Stimulated activated CD8-positive, alpha-beta memory T cell treated with anti-CD3 and anti-CD28 coated beads, Interleukin-2, amount 100 ng/mL, for 1 hour (primary cell): ENCODE measurements around the gene IRF2BP1.
"Not testable (repeated sequence)": the region's sequence is repeated elsewhere in the genome, so short reads cannot be mapped to it uniquely, and the experiment has no call there.

Experiments
- DNase-seq, 2 donors: peaks; one replicate each; pipeline ENCODE4 v3.0.0-alpha.2; 2020; ENCODE audit warnings: low read depth in 2 of 2

Gene IRF2BP1

DNA sequence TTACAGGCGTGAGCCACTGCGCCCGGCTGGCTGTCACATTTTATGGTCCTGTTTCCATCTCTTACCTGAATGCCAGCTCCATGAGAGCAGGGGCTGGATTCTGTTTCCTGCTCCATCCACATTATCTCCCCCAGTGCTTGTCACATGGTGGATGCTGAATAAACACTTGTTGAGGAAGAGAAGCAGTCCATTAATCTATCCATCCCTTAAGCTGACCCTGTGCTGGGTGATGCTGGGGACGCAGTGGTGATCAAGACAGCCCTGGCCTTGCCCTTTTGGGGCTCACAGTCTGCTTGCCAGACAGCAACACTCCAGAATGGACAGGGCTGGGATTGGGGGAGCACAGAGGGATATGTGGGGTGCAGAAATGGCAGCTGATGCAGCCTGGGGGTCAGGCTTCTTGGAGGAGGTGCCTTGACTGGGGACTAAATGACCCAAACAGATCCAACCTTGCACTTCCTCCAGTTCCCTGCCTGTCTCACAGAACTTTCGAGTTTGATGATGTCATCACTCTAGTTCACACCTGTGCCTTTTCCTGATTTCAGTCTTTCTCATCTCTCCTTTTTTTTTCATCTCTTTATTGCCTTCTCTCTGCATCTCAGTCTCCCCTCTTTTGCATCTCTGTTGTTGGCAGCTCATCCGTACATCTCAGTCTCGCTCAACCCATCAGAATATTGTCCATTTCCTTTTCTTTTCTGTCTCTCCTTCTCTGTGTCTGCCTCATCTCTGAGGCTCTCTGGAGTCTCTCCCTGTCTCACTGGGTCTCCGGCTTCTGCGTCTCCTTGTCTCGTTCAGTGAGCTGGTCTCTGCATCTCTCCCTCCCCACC is 4.6 kb downstream of the IRF2BP1 start:
- DNase-seq: no peak

DNA sequence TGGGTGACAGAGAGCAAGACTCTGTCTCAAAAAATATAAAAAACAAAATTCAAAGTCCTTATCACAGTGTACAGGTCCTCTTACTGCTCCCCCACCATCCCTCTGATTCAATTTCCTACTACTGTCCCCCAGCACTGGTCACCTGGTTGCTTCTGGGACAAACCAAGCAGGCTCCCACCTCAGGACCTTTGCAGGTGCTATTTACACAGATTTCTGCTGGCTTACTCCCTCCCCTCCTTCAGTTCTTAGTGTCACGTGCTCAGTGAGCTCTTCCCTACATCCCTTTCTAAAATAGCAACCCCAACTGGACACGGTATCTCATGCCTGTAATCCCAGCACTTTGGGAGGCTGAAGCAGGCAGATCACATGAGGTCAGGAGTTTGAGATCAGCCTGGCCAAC is 6.0 kb downstream of the IRF2BP1 start:
- no peak for DNase-seq

DNA sequence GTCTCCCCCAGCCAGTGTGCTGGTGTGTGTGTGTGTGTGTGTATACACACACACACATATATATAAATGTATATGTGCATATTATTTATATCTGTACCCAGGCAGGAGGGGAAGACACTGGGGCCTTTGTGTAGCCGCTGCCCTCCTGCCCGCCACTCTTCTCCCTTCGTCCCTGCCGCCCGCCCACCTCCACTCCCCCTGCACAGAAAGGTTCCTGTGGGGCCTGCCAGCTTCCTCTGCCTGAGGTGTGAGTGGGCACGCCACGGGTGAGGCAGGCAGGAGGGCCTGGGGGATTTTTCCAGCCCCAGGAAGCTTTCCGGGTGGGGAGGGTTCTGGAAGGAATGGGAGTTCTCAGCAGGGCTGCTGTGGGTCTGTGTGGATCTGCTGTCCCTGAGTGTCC is 6.9 kb downstream of the IRF2BP1 start:
- no peak for DNase-seq

GRCh38 chr19:45878043-45878794 is 7.7 kb downstream of the IRF2BP1 start:
- no peak for DNase-seq

- no peak for DNase-seq
Observed at GRCh38 chr19:45876411-45877197, 9.3 kb downstream of the IRF2BP1 start.

DNA sequence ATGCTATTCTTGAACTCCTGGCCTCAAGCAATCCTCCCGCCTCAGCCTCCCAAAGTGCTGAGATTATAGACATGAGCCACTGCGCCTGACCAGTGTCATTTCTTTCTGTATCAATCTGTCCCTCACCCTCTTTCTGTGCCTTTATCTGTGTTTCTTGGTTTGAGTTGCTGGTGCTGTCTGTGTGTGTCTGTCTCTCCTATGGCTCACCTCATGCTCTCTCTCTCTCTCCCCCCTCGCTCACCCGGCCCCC is 9.9 kb downstream of the IRF2BP1 start:
- DNase-seq: no peak

DNA sequence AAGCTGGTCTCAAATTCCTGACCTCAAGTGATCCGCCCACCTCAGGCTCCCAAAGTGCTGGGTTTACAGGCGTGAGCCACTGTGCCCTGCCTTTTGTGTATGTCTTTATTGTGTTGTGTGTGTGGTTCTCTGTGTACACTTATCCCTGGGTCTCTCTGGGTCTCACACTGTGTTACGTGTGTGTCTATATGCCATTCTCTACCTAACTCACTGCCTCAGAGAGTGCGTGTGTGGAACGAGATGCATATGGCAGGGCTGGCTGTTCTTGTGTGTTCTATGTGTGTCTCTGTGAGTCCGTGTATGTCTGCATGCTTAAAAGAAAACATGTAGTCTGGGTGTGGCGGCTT is 11.3 kb downstream of the IRF2BP1 start:
- no peak for DNase-seq

DNA sequence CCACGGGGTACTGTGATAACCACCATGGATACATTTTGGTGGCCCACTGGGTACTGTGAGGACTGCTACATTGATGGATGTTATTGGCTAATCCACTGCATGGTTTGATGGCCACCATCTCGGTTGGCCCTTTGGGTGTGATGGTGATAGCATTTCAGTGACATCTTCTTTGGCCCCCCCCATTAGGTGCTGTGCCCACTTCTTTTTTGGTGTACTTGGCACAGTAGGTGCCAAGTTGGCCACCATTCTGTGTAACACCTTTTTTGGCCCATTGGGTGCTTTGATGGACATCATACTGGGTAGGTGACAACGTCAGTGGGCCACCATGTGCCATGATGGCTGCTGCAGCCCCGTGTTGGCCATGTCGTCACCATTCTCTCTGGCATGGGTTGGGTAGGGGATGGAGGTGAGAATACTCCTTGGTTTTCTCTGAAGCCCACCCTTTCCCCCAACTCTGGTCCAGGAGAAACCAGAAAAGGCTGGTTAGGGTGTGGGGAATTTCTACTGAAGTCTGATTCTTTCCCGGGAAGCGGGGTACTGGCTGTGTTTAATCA is 12.6 kb downstream of the IRF2BP1 start:
- no peak for DNase-seq

DNA sequence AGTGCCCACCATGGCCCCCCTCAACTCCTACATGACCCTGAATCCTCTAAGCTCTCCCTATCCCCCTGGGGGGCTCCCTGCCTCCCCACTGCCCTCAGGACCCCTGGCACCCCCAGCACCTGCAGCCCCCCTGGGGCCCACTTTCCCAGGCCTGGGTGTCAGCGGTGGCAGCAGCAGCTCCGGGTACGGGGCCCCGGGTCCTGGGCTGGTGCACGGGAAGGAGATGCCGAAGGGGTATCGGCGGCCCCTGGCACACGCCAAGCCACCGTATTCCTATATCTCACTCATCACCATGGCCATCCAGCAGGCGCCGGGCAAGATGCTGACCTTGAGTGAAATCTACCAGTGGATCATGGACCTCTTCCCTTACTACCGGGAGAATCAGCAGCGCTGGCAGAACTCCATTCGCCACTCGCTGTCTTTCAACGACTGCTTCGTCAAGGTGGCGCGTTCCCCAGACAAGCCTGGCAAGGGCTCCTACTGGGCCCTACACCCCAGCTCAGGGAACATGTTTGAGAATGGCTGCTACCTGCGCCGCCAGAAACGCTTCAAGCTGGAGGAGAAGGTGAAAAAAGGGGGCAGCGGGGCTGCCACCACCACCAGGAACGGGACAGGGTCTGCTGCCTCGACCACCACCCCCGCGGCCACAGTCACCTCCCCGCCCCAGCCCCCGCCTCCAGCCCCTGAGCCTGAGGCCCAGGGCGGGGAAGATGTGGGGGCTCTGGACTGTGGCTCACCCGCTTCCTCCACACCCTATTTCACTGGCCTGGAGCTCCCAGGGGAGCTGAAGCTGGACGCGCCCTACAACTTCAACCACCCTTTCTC is 13.6 kb downstream of the IRF2BP1 start:
- no peak for DNase-seq

GRCh38 chr19:45870798-45871197 is 15.1 kb downstream of the IRF2BP1 start:
- DNase-seq: no peak

DNA sequence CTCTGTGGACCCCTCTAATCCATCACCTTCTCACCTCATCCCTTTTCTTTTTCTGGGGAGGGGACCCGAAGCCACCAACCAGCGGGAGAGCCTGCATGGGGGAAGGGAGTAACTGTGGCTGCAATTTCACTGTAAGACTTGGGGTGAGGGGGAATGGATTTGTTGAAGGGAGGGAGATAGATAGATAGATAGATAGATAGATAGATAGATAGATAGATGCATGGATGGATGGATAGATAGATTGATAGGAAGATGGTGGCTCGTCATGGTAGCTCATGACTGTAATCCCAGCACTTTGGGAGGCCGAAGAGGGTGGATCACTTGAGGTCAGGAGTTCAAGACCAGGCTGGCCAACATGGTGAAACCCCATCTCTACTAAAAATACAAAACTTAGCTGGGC is 18.7 kb downstream of the IRF2BP1 start:
- not testable (repeated sequence) for DNase-seq

DNA sequence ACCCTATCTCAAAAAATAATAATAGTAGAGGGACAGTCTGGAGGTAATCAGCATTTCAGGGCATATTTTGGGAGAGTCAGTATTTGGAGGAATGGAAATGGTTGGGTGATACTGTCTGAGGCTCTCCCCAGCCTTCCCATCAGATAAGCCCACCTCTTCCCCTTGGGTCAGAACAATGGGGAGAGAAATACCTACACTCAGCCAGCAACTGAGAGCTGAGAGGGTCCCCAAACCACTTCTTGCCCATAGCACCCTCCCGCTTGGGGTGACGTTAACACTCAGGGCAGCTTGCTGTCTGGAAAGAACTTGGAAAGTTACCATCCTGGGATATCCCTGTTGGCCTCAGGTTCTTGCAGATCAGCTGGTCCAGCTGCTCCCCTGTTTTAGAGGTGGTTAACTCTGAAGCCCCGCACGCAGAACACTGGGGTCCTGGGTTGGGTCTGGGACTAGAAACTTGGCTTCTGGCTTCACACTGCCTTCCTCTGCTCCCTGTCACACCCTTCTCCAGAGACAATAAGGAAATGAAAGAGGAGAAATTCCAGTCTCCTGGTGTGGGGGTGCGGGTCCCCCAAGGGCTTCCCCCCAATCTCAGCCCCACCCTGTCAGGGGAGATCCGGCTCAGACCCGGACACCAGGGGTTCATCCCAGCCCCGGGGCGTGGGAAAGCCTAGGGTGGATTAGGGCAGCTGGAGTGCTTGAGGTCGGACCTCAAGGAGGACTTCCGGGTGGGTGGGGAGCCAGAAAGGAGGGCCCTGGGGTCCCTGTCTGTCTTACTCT is 19.4 kb downstream of the IRF2BP1 start:
- DNase-seq: no peak

- no peak for DNase-seq
Observed at GRCh38 chr19:45865269-45865948, 20.5 kb downstream of the IRF2BP1 start.

DNA sequence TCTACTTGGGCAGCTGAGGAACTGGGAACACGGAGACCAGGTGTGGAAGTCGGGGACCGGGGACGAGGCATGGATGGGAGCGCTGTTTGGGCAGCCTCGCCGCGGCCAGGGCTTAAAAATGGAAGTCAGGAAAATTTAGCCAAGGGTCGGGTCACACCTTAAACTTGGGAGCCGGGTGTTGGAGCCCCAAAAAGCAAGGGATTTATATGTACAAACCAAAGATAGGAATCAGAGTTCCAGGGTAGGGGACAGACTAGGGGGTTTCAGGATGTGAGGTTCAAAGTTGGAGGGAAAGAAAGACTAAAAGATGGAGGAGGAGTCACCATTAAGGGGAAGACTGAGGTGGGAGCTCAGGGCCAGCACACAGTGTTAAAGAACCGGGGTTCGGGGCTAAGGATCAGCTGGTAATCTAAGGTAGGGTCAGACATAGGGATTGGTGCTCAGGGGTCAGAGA is 21.3 kb downstream of the IRF2BP1 start:
- DNase-seq: no peak

DNA sequence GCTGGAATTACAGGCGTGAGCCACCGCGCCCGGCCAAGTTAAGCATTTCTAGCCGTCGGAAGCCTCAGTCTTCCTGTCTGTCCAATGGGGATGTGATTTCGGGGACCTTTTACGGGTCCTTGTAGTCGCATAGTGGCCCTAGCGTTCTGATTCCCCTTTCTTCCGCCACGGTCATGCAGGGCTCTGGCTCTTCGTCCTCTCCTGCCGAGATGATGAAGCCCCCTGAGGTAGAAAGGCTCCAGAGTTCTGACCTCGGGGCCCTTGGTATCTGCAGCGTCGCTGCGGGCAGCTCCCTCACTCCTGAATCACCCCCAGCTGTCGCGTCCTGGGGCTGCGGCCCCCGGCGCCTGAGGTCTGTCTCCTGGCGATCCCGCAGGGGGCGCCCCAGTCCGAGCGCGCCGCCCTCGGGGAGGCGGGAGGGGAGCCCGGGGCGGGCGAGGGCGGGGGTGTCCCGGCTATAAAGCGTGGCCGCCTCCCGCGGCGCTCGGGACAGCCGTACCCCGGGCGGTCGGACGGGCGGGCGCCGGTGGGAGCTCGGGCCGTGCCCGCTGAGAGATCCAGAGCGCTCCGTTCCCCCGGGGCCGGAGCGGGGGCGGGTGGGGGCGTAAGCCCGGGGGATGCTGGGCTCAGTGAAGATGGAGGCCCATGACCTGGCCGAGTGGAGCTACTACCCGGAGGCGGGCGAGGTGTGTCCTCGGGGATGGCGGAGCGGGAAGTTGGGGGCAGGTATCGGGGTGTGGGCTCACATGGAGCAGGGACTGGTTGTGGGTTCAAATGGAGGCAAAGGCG is 21.9 kb downstream of the IRF2BP1 start, which contains the start of gene FOXA3:
TSS of gene FOXA3 (plus strand) at position 487 of the 789 bp plus-strand sequence. CDS start at position 618, 131 bp downstream.
- DNase-seq: peak in 1 of 2 donors; percentile 25

DNA sequence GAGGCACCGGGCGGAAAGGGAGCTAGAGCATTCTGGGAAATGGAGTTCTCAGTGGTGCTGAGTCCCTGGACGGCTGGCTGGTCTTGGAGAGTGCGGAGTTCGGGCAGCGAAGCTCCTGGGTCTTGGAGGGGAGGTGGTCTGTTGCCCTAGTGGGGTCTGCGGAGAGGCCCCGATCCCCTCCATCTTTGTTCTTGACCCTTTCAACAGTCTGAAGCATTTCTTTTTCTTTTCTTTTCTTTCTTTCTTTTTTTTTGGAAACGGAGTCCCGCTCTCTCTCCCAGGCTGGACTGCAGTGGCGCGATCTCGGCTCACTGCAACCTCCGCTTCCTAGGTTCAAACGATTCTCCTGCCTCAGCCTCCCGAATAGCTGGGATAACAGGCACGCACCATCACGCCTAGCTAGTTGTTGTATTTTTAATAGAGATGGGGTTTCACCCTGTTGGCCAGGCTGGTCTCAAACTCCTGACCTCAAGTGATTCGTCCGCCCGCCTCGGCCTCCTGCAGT is 22.6 kb downstream of the IRF2BP1 start:
- no peak for DNase-seq

DNA sequence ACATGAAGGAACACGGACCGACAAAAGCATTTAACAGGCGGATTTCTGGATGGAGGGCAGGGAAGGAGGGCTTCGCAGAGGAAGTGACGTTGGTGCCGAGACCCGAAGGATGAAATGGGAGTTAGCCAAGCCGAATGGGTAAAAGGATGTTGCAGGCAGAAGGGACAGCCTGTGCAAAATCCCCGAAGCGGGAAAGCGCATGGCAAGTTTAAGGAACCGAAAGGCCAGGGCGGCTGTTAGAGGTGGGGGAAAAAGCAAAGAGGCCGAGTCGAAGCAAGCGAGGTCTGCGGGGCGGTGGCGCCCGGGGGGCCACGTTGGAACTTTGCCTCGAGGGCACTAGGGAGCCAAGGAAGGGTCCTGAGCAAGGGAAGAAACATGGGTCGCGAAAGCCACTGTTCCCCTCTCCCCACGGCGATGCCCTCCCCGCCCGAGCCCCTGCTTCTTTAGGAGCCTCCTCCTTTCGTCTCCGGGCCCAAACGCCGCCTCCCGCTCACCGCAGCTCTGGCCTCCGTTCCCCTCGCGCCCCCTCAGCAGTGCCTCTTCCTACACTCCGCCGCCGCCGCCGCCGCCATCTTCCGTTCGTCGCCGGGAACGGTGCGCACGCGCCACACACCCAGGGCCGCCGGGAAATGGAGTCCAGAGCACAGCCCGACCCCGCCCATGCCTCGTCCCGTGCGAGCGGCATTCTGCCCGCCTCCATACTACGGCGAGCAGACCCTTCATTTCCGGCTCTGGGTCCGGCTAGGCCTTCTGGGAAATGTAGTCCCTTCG is 23.2 kb downstream of the IRF2BP1 start, which contains the start of gene SYMPK:
TSS of gene SYMPK (minus strand) at position 584 of the 771 bp plus-strand sequence. CDS start 8,652 bp downstream, outside the sequence.
- peak; percentile 96 to 98 for DNase-seq

GRCh38 chr19:45862271-45862563 is 23.7 kb downstream of the IRF2BP1 start:
- DNase-seq: no peak
